HG02798 (cell line): Measurements from ENCODE around the gene CS.
"Not testable (repeated sequence)": the region's sequence is repeated elsewhere in the genome, so short reads cannot be mapped to it uniquely, and the experiment has no call there.

Experiments
- ATAC-seq: cut with Tn5 transposase; IDR thresholded peaks from one replicate; pipeline ENCODE4 v1.9.1; 2021; ENCODE audit warnings: mild to moderate bottlenecking; ENCODE audit not compliant: unreplicated experiment, poor library complexity

The CS gene

DNA sequence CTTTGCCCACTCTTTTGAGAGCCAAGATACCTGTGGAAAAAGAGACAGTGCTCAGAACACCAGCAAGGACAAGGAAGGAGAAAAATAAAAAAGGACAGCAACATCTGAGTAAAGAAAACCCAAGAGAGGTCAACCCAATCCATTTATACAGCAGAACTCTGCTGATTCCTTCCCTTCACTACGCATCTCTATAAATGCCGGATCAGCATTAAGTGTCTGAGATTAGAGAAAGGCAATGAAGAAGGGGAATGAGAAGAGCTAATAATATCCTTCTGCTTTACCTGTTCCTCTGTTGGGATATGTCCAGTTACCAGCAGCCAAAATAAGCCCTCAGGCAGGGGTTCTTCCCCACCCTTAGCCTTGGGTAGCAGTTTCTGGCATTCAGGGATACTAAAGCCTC is 17.6 kb downstream of the CS start:
- ATAC-seq, result no peak

DNA sequence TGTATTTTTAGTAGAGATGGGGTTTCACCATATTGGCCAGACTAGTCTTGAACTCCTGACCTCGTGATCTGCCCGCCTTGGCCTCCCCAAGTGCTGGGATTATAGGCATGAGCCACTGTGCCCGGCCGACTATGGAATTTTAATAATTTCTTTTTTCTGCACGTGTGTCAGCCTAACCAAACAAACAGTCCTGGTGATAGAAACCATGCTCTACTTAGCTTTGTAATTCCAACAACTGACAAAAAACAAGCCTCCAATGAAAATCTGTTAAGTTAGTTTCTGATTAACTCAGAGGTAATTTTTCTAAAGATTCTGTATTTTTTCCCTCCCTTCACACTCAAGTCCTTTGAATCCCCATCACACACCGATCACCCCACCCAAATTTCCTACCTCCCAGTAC is 18.1 kb downstream of the CS start:
- ATAC-seq, result no peak

DNA sequence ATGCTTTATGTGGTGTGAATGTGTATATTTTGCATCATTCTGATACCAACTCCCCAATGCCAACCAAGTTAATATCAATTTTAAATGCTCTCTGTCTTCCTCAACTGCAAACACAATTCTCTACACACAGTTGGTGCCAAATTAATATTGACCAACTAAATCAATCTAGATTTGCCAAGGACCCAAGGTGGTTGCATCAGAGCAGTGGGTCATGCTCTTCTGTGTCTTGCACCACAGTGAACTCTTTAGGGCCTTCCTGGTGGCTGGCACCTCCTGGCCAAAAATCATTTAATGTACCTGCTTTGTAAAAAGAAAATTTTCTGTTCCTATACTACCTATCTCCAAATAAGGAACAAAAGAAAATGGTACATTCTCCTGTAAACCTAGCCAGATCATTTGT is 19.3 kb downstream of the CS start:
- ATAC-seq, result no peak

- no peak for ATAC-seq
Measured at GRCh38 chr12:56278905-56279304, 21.2 kb downstream of the CS start.

DNA sequence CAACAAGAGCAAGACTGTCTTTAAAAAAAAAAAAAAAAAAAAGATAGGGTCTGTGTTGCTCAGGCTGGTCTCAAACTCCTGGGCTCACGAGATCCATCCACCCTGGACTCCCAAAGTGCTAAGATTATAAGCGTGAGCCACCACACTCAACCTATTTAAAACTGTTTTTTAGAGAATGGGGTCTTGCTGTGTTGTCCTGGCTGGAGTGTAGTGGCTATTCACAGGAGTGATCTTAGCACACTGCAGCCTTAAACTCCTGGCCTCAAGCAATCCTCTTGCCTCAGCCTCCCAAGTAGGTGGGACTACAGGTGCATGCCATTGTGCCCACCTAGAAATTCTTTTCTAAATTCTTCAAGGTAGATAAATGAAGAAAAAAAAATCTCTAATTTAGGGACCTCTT is 25.8 kb downstream of the CS start:
- no peak for ATAC-seq

GRCh38 chr12:56272468-56272867 is 27.7 kb downstream of the CS start:
- ATAC-seq, result not testable (repeated sequence)

DNA sequence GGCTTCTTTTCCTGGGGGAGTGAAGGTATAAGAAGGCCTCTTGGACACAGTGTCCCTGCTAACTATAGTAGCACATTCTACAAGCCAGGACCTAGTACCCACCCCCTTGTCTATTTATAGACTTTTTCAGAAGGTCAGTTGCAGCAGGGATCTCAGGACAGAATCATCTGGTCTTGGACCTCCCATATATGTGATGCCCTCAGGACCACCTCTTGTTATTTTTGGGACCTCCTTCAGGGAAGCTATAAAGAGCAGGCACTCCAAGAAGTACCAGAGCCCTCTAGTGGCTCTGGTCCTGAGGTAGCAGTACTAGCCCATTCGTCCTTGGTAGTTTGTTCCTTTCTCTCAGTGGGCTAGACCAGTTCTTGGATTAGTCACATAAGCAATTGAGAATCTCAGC is 29.1 kb downstream of the CS start:
- ATAC-seq, result no peak

DNA sequence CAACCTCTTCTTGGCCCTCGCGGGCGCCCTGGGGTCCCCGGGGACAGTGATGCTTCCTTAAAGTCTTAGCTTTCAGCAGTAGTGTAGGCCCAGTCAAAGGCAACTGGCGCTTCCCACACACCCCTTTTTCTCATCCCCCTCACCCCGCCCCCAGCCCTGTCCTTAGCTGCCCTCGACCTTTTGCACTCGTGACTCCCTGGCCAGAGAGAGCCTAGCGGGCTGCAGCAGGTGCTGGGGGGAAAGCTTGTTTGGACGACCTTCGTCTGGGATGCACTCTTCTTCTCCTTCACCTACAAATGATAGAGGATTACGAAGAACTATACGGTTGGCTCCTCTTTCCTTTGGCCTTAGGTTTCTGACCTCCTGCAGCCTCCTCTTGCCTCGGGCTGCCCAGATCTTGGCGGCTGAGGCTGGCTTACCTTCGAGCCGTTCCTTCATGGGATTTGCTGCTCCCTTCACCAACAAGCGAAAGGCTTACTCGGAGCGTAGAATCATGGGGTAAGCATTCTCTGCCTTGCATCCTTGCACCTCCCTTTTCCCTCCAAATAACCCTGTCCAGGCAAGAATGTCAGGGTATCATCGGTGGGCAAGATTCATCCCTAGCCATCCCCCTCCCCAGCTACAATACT is 32.6 kb downstream of the CS start:
- peak; percentile 0 for ATAC-seq

DNA sequence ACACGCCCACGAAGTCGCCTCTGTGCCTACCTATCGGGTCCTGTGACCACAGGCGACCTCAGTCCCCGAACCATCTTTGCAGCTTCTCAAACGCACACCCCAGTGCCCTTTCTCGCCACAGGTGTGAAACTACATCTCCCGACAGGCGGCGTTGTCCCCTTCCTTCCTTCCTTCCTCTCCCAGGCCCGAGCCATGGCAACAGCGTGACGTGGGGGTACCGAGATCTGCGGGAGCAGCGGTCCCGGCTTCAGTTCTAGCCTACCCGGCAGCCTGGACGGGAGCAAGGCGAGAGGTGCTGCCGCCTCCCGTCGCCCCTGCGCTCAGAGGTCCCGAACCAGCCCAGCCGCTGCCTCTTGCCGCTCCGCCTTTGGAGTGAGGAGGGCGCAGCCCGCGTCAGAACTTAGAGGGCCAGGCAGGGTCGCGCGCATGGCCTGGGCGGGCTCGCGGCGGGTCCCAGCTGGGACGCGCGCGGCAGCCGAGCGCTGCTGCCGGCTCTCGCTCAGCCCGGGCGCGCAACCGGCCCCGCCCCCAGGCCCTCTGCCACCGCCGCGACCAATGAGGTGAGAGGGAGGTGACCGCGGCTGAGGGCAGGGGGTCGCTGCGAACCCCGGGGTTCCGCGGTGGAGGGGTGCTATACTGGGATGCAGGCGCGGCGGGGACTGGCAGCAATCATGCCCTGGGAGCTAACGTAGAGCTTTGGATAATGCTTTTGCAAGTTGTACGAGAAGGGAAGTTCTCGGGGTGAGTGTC is 33.3 kb downstream of the CS start, which contains the start of gene COQ10A:
COQ10A (plus strand) TSS at position 250 of the 750 bp plus-strand sequence; CDS start at position 427, 177 bp downstream.
- ATAC-seq, result peak; percentile 95

DNA sequence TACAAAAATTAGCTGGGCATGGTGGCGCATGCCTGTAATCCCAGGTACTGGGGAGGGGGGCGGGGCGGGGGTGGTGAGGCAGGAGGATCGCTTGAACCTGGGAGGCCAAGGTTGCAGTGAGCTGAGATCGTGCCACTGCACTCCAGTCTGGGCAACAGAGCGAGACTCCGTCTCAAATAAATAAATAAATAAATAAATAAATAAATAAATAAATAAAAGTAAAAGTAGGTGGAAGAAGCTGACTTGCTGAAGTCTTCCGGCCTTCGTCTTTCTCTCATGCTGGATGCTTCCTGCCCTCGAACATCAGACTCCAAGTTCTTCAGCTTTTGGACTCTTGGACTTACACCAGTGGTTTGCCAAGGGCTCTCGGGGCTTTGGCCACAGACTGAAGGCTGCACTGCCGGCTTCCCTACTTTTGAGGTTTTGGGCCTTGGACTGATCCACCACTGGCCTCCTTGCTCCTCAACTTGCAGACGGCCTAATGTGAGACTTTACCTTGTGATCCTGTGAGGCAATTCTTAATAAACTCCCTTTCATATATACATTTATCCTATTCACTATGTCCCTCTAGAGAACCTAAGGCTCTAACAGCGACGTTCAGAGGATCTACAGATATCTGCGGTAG is 34.0 kb downstream of the CS start:
- ATAC-seq, result not testable (repeated sequence)

DNA sequence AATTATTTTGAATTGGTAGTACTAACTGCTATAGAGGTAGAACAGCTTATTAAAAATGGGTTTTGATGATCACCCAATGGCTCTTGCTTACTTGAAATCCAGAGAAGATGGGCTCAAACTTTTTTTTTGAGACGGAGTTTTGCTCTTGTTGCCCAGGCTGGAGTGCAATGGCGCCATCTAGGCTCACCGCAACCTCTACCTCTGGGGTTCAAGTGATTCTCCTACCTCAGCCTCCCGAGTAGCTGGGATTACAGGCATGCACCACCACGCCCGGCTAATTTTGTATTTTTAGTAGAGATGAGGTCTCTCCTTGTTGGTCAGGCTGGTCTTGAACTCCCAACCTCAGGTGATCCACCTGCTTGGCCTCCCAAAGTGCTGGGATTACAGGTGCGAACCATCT is 37.2 kb downstream of the CS start:
- not testable (repeated sequence) for ATAC-seq

DNA sequence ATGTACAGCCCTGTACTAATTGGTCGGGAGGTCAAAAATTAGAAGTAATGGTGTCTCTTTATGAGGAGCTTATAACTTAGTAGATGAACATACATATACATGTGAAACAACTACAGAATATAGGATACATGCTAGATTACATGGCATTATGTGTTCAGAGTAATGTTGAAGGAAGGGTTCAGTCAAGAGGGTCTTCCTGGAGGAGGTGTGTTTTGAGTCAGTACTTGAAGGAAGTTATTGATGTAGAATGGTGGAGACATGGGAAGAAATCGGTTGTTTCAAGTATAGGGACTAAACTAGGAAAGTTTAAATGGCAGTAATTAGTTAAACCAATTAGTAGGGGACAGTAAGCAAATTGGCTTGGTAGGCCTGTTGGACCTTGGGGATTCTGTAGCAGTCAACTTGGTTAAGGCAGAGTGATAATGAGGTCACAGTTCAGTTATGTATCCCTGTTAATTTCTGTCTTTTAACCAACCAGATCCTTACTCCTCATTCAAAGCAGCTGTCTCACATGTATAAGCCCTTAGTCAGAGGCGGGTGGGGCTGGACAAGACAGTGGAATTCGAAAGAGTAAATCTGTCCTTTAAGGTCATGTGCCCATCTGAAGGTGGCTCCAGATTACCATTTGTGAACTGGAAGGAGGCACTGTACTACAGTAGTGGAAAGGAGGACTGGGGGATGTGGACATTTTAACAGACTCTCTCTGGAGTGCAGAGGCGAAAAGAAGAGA is 38.5 kb downstream of the CS start:
- no peak for ATAC-seq

- no peak for ATAC-seq
Measured at GRCh38 chr12:56260921-56261320, 39.2 kb downstream of the CS start.

- no peak for ATAC-seq
Measured at GRCh38 chr12:56260380-56260779, 39.8 kb downstream of the CS start.

DNA sequence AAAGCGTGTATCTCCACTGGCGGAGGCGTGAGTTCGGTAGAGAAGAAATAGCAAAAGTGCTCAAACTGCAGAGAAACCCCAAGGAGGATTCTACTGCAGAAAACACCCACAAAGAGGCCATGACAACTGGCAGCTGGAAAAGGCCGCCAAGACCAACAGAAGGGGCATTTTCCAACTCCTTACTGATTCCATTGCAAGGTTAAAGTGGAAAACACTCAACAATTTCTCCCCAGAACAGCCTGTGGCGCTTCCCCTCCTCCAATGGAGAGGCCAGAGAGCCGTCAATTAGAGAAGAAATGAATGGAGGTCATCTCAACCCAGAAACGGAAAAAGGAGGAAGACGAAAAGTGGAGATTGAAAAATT is 41.3 kb downstream of the CS start:
- ATAC-seq, result no peak

GRCh38 chr12:56258068-56258819 is 41.9 kb downstream of the CS start, which contains the start of gene ANKRD52:
TSS of gene ANKRD52 (minus strand) at chr12:56258384. CDS start at chr12:56258269, 115 bp downstream.
- peak; percentile 93 for ATAC-seq

GRCh38 chr12:56257491-56258067 is 42.6 kb downstream of the CS start:
- ATAC-seq, result peak; percentile 10

DNA sequence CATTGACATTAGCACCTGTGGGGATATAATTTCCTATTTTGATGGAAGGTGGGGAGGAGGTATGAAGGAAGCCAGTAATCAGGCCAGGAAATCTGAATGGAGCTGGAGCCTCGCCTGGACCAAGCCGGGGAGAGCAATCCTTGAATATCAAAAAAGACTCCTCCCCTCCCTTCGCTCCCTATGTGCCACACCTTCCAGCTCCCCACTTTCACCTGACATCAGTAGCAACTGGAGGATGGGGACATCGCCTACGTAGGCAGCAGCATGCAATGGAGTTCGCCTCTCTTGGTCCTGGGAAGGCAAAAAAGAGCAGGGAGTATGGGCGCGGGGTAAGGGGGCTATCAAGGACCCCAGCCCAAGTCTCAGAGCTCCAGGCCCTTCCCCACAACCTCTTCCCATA is 43.1 kb downstream of the CS start:
- ATAC-seq, result no peak

DNA sequence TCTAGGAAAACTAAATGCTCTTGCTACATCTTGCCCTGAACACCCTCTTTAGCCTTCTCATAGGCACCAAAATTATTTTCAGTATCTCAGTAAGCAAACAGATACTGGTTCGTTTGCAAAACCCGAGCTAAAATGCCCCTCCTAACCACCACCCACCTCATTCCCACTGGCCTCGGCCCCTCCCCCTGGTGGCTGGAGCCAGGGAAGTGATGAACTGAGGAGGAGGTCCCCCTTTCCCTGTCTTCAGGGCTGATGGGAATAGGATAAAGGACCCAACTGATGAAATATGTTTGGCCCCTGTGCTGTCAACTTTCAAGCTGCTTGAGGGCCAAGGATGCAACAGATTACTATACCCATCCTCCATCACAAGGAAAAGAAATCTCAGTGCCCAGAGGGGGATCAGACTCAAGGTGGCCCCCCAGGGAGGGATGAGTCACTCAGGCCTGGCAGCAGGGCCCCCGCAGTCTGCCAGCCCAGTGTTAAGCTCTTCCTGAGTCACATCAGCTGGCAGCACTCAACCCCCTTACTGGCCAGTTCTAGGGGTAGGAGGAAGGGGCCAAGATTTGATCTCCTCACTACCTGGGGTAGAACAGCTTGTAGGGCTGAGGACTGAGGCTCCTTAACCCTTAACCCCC is 43.7 kb downstream of the CS start:
- ATAC-seq, result no peak
